Activated B cell treated with CpG ODN at 0.5 μM for 24 hours (primary cell): ENCODE data around the gene MZT2A. TPM values are rescaled to one million over a fixed set of nuclear protein-coding genes. Genes with fewer than 3 reads are reported as not detected.
"Not testable (repeated sequence)": the region's sequence is repeated elsewhere in the genome, so short reads cannot be mapped to it uniquely, and the experiment has no call there.

Experiments used
- ATAC-seq: fragments of 200-7000 bp; cut with Tn5 transposase; one replicate; pipeline ENCODE4 v1.10.0; 2021; ENCODE audit warnings: low read depth, mild to moderate bottlenecking, moderate library complexity
- CTCF ChIA-PET: fragments of 350-600 bp; sonication (Branson Sonifier 250); formaldehyde crosslinking; loops from one replicate; lab custom pipeline; 2021; ENCODE audit warnings: antibody characterized with exemption; lab: Charles Lee
- POLR2A ChIA-PET: fragments of 350-600 bp; sonication (Branson Sonifier 250); formaldehyde crosslinking; loops from one replicate; lab custom pipeline; 2021; ENCODE audit warnings: antibody characterized with exemption; lab: Charles Lee
- DNase-seq: peaks from one replicate; pipeline ENCODE4 v3.0.0; 2022
- H3K27ac Mint-ChIP-seq: one replicate; pipeline ENCODE4 v1.8.0; 2020; ENCODE audit warnings: mixed read lengths
- H3K27me3 Mint-ChIP-seq: one replicate; pipeline ENCODE4 v1.8.0; 2021; ENCODE audit warnings: mixed read lengths
- H3K36me3 Mint-ChIP-seq: one replicate; pipeline ENCODE4 v1.8.0; 2021; ENCODE audit warnings: low read depth, mixed read lengths
- H3K4me1 Mint-ChIP-seq: one replicate; pipeline ENCODE4 v1.8.0; 2021; ENCODE audit warnings: mixed read lengths
- H3K4me3 Mint-ChIP-seq: one replicate; pipeline ENCODE4 v1.8.0; 2020; ENCODE audit warnings: mild to moderate bottlenecking, mixed read lengths
- H3K9me3 Mint-ChIP-seq: one replicate; pipeline ENCODE4 v1.8.0; 2020; ENCODE audit warnings: mixed read lengths
- intact Hi-C: fragments of 100-400 bp; cut with micrococcal nuclease; formaldehyde crosslinking; loops from one replicate; pipeline ENCODE4 v1.15.1; 2024
- total RNA-seq: library from RNA; stranded (reverse); gene quantifications from 2 replicates; pipeline ENCODE4 v1.2.3, GENCODE V29; 2022
- TF ChIP-seq, protein P1 (sequence below): fragments of 200-600 bp; IDR thresholded peaks from one replicate; pipeline ENCODE4 v1.8.0; 2022; ENCODE audit warnings: antibody characterized with exemption, mild to moderate bottlenecking

The MZT2A gene
- total RNA-seq, 1 donor from 2014 or later, result 67.1 TPM

DNA sequence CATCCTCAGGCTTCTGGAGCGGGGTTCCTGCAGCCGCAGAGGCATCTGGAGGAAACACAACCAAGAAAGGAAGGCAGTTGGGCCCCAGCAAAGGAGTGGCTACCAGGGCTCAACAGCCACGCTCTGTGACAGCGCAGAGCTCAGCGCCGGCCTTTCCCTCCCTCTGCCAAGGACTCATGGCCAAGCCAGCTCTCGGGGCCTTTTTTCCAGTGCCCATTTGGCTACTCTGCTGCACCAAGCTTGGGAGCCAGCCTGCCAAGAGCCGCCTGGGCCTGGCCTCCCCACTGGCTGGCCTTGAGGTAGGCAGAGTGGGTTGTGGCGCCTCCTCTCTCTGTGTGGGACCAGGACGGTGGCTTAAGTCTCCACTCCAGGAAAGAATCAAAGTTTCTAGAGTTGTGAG is 28.3 kb upstream of the MZT2A start:
- CTCF ChIA-PET, result no interaction called here

DNA sequence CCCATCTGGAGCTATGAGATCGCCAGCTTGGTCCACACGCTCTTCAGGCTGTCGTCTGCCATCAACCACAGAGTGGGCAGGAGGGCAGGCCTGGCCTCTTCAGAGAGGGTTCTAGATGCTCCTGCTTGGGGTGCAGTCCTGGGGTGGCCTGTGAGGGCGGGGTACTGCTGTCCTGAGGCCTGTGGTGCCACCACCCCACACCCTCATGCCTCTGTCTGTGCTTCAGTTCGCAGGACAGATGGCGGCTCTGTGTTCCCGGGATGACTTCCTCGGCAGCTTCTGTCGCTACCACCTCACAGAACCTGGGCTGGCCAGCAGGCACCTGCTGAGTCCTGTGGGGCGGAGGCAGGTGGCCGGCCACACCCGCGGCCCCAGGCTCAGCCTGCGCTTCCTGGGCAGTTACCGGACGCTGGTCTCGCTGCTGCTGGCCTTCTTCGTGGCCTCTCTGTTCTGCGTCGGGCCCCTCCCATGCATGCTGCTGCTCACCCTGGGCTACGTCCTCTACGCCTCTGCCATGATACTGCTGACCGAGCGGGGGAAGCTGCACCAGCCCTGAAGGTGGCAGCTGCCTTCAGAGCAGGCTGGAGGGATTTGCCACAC is 27.8 kb upstream of the MZT2A start:
- intact Hi-C loops, H3K27ac Mint-ChIP-seq, H3K4me1 Mint-ChIP-seq, CTCF ChIA-PET, H3K9me3 Mint-ChIP-seq, POLR2A ChIA-PET, DNase-seq, H3K27me3 Mint-ChIP-seq, ATAC-seq, H3K4me3 Mint-ChIP-seq: not testable (repeated sequence)
- peaks cover 35% of the 10 kb centered on the region for H3K36me3 Mint-ChIP-seq

More for the DNA sequence above, 28.3 kb upstream of the MZT2A start:
- H3K27ac Mint-ChIP-seq, result no peak overlapping the region
- no peaks in the 10 kb centered on the region for H3K4me1 Mint-ChIP-seq
- intact Hi-C loops, result no loop called here
- H3K4me3 Mint-ChIP-seq, result no peak overlapping the region
- POLR2A ChIA-PET, result no interaction called here
- no peaks in the 10 kb centered on the region for H3K27me3 Mint-ChIP-seq
- TF ChIP-seq, protein P1, sequence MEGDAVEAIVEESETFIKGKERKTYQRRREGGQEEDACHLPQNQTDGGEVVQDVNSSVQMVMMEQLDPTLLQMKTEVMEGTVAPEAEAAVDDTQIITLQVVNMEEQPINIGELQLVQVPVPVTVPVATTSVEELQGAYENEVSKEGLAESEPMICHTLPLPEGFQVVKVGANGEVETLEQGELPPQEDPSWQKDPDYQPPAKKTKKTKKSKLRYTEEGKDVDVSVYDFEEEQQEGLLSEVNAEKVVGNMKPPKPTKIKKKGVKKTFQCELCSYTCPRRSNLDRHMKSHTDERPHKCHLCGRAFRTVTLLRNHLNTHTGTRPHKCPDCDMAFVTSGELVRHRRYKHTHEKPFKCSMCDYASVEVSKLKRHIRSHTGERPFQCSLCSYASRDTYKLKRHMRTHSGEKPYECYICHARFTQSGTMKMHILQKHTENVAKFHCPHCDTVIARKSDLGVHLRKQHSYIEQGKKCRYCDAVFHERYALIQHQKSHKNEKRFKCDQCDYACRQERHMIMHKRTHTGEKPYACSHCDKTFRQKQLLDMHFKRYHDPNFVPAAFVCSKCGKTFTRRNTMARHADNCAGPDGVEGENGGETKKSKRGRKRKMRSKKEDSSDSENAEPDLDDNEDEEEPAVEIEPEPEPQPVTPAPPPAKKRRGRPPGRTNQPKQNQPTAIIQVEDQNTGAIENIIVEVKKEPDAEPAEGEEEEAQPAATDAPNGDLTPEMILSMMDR, result no peak
- DNase-seq (no peak), ATAC-seq (no peak)
- H3K9me3 Mint-ChIP-seq, result no peaks in the 10 kb centered on the region
- peaks cover 35% of the 10 kb centered on the region for H3K36me3 Mint-ChIP-seq

DNA sequence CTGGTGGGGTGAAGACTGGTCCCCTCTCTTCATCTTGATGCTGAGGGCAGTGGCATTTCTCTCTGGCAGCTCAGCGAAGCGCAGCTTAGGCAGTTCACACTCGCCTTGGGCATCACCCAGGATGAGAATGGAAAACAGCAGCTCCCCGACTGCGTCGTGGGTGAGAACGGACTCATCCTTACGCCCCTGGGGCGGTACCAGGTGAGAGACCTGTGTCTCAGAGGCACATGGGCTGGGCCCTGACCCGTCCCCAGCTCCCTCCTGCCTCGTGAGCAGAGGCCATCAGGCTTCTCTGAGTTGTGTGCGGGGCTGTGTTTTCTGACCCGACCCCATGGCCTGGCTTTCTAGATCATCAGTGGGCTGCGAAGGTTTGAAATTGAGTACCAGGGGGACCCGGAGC is 27.3 kb upstream of the MZT2A start:
- ChIA-PET CTCF (no interaction called here), POLR2A (no interaction called here)
- intact Hi-C loops, result no loop called here
- H3K36me3 Mint-ChIP-seq, result peaks cover 37% of the 10 kb centered on the region
- TF ChIP-seq, protein P1, result no peak
- ATAC-seq, result no peak
- no peak overlapping the region for H3K27ac Mint-ChIP-seq
- no peaks in the 10 kb centered on the region for H3K27me3 Mint-ChIP-seq
- peaks cover 8% of the 10 kb centered on the region for H3K4me1 Mint-ChIP-seq
- DNase-seq, result no peak
- no peak overlapping the region for H3K4me3 Mint-ChIP-seq
- no peaks in the 10 kb centered on the region for H3K9me3 Mint-ChIP-seq

DNA sequence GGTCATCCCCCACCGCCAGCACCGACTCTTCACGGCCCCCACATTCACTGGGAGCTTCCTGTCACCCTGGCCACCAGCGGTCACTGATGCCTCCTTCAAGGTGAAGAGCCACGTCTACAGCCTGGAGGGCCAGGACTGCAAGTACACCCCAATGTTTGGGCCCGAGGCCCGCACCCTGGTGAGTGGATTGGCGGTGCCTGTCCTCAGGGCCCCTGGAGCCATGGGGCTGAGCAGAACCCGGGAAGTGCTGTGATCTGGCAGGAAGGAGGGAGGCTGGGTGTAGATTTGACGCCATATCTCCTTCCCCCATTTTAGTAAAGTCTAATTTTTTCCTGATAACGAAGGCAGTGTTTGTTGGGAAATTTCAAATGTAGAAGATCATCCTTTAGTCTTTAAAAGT is 26.3 kb upstream of the MZT2A start:
- H3K27me3 Mint-ChIP-seq, DNase-seq, intact Hi-C loops, CTCF ChIA-PET, H3K4me3 Mint-ChIP-seq, H3K9me3 Mint-ChIP-seq, H3K27ac Mint-ChIP-seq, ATAC-seq, POLR2A ChIA-PET: not testable (repeated sequence)
- peaks cover 43% of the 10 kb centered on the region for H3K36me3 Mint-ChIP-seq
- H3K4me1 Mint-ChIP-seq, result peaks cover 17% of the 10 kb centered on the region

DNA sequence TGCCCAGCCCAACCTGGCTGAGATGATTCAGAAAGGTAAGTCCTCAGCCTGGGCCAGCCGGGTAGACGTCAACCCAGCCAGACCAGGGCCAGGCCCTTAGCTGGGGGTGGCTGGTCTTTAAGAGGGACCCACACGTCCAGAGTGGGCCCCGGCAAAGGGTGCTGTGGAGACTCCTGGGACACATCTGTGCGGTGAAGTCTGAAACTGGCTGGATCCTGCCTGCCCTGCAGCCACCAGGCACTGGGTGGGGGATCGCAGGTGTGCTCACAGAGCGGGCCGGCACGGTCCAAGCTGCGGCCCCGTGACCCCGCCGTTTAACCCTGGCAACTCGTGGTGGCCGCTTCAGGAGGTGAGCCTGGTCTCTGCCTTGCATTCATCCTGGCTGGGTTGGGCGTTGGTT is 25.7 kb upstream of the MZT2A start:
- H3K4me3 Mint-ChIP-seq, H3K27me3 Mint-ChIP-seq, POLR2A ChIA-PET, intact Hi-C loops, ATAC-seq, CTCF ChIA-PET, DNase-seq, H3K27ac Mint-ChIP-seq, H3K9me3 Mint-ChIP-seq: not testable (repeated sequence)
- Mint-ChIP-seq H3K36me3 (peaks cover 45% of the 10 kb centered on the region), H3K4me1 (peaks cover 18% of the 10 kb centered on the region)

DNA sequence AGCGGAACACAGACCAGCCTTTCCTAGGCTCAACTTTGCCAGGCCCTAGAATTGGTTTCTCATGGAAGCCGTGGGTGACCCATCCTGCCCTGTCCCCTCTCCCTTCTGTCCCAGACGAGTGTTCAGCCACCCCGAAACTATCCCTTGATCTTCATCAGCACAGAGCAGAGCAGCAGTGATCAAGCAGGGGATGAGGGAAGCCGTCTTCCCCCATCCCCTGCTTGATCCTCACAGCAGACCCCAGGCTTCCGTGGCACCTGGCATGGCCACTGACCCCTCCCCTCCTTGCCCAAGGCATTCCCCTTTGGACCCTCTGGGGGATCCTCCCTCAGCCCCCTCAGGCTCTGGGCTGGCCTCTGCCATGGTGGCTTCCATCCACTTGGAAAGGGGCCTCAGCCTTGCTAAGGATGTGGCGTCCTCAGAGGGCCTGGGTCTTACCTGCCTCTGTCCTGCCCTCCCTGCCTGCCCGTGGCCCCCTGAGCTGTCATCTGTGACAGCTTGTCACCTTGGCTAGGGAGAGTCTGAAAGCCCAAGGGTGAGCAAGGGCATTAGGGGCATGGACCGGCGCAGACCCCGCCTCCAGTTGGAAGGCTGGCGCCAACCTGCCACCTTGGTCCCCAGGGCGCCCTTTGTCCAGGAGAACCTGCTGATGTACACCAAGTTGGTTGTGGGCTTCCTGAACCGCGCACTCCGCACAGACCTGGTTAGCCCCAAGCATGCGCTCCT is 25.1 kb upstream of the MZT2A start:
- POLR2A ChIA-PET, result no interaction called here
- ATAC-seq, result no peak

DNA sequence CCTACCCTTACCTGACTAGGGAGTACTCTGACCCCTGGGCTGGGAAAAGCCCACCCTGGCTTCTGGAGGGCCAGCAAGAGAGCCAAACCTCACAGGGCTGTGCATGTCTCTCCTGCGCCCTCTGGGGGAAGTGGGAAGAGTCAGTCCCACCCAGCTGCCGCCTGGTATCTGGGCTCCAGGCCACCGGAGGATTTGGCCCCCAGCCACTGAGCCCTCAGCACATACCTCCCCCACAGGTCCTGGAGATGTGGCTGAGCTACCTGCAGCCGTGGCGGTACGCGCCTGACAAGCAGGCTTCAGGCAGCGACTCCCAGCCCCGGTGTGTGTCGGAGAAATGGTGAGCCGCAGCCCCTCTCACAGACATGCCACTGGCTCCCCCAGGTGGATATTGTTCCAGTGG is 24.4 kb upstream of the MZT2A start:
- H3K27me3 Mint-ChIP-seq, H3K9me3 Mint-ChIP-seq, H3K27ac Mint-ChIP-seq, POLR2A ChIA-PET, intact Hi-C loops, DNase-seq, CTCF ChIA-PET, H3K4me3 Mint-ChIP-seq, ATAC-seq: not testable (repeated sequence)
- Mint-ChIP-seq H3K36me3 (peaks cover 51% of the 10 kb centered on the region), H3K4me1 (peaks cover 25% of the 10 kb centered on the region)

More for the DNA sequence above, 25.1 kb upstream of the MZT2A start:
- TF ChIP-seq, protein P1, result no peak
- DNase-seq, result no peak
- peaks cover 24% of the 10 kb centered on the region for H3K4me1 Mint-ChIP-seq
- H3K4me3 Mint-ChIP-seq, result no peak overlapping the region
- CTCF ChIA-PET, result no interaction called here
- H3K36me3 Mint-ChIP-seq, result peaks cover 50% of the 10 kb centered on the region
- H3K27me3 Mint-ChIP-seq, result no peaks in the 10 kb centered on the region
- intact Hi-C loops, result no loop called here
- H3K27ac Mint-ChIP-seq, result no peak overlapping the region
- no peaks in the 10 kb centered on the region for H3K9me3 Mint-ChIP-seq
